Keratinocyte (primary cell): ENCODE results near the gene AIG1.

Experiments
- CTCF ChIP-seq, 3 experiments: IDR thresholded peaks in 1 of 3; conservative IDR thresholded peaks in 1 of 3; optimal IDR thresholded peaks in 1 of 3; 2 replicates in 2 of 3; 3 replicates in 1 of 3; pipeline versions ENCODE3 to v1.5.1; 2011; ENCODE audit warnings: low read length in 3 of 3, mild to moderate bottlenecking in 3 of 3, moderate library complexity in 2 of 3, control low read depth in 1 of 3, inconsistent platforms in 1 of 3; ENCODE audit not compliant: insufficient read depth in 2 of 3; ENCODE audit errors: extremely low read depth in 1 of 3
- EZH2 ChIP-seq: IDR thresholded peaks from one replicate; pipeline ENCODE4 v1.6.1; 2012; ENCODE audit warnings: inconsistent platforms, mild to moderate bottlenecking, low read length, moderate library complexity

DNA sequence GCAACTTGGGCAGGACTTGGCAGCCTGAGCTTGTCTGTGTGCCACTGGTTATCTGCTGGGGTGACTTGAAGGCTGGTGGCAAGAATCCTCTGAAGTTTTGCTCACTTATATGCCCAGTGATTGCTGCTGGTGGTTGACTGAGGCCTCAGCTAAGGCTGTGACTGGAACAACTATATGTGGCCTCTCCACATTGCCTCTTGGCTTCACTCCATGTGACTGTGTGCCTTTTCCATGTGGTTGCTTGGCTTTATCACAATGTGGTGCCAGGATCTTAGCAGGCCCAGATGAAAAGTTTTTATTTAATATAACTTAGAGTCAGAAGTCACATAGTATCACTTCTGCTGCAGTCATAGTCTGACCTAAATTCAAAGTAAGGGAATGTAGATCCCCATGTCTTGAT is 285.3 kb downstream of the AIG1 start:
- no peak for TF ChIP-seq CTCF (optimal IDR thresholded peaks at IDR 0.05 in 1 of 3, IDR thresholded peaks at IDR 0.05 in 1 of 3, conservative IDR thresholded peaks at IDR 0.05 in 1 of 3; ENCODE audit: extremely low read depth in 1 of 3, insufficient read depth in 2 of 3, low read length in 3 of 3)
- no peak for TF ChIP-seq EZH2
